LNCaP clone FGC (cell line): Measurements from ENCODE around the gene TEX55.

Experiments used
- DNase-seq: peaks from one replicate; pipeline ENCODE4 v3.0.0-alpha.2; 2011; ENCODE audit warnings: low read depth
- H3K4me3 ChIP-seq: 2 replicates; pipeline ENCODE4 v1.5.1; 2011; ENCODE audit warnings: mild to moderate bottlenecking, low read depth, low read length, control low read depth
- TF ChIP-seq, protein P1 (sequence below): IDR thresholded peaks from 2 replicates; pipeline ENCODE4 v1.5.1; 2012; ENCODE audit warnings: mild to moderate bottlenecking; ENCODE audit not compliant: control insufficient read depth, insufficient read depth; ENCODE audit errors: extremely low read depth

Gene TEX55

DNA sequence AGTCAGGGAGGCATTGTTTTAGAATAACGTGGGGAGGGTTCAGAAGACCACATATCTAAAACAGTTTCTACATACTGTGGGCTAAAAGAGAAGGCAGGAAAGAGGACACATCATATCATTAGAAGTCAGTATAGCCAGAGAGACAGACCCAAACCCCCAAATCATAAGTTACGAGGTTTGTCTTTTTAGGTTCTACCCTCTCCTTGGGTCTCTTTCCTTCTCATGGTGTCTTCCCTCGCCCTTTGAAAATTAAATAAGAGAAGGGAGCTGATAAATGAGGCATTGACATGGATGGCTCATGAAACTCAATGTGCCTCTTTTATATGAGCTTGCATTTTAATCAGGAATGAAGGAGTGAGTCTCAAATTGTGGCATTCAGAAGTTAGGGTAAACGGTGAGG, 30.8 kb downstream of the TEX55 start:
- TF ChIP-seq, protein P1, sequence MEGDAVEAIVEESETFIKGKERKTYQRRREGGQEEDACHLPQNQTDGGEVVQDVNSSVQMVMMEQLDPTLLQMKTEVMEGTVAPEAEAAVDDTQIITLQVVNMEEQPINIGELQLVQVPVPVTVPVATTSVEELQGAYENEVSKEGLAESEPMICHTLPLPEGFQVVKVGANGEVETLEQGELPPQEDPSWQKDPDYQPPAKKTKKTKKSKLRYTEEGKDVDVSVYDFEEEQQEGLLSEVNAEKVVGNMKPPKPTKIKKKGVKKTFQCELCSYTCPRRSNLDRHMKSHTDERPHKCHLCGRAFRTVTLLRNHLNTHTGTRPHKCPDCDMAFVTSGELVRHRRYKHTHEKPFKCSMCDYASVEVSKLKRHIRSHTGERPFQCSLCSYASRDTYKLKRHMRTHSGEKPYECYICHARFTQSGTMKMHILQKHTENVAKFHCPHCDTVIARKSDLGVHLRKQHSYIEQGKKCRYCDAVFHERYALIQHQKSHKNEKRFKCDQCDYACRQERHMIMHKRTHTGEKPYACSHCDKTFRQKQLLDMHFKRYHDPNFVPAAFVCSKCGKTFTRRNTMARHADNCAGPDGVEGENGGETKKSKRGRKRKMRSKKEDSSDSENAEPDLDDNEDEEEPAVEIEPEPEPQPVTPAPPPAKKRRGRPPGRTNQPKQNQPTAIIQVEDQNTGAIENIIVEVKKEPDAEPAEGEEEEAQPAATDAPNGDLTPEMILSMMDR, result no peak
- no peak for DNase-seq

DNA sequence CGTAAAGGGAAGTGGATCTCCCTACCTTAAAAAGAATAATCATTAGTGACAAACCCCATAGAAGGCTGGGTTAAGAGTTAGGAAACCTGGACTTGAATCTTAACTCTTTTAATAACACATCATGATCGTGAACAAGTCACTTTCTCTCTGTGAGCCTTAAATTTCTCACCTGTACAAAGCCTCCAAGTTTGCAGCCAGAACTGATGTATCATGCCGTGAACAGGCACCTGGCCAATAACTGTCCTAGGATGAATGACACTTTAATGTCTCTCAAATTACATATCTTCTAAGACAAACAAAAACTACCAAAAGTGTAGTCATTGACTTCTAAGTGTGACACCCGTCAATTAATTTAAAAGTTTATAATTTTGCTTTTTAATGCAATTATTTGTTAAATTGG, 31.4 kb downstream of the TEX55 start:
- TF ChIP-seq, protein P1, result no peak
- DNase-seq, result no peak
- no peak overlapping the region for H3K4me3 ChIP-seq

More for the DNA sequence above, 30.8 kb downstream of the TEX55 start:
- H3K4me3 ChIP-seq, result no peak overlapping the region

DNA sequence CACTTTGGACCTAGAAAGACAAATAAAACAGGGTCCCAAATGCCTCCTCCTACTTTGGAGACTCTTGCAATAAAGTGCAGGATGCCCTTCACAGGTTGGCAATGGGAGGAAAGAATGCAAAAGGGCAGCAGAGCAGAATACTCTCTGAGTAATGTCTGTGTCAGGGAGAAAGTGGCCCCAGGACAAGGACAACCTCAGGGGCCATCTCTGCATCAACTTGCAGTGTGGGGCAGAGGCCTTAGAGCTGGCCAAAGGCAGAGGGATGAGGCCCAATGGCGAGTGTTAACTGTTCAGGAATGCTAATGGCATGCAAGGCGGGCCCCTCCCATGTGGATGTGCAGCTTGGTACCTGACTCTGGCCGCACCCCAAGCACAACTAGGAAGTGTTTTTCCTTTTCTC, 35.8 kb downstream of the TEX55 start:
- no peak overlapping the region for H3K4me3 ChIP-seq
- no peak for DNase-seq

DNA sequence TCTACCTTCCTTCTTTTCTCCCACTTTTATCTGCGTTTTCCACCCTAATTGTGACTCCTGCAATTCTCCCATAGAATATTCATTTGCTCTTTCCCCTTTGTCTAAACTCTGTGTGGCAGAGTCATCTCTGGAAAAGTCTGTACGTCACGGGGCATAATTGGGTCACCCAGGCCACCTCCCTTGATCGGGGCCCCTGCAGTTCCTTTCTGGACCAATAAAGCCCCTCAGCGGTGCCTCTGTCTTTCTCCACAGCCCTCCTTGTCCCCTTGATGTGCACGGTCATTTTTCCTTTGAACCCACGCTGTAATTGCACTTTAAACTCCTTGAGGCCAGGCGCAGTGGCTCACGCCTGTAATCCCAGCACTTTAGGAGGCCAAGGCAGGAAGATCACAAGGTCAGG, 38.1 kb downstream of the TEX55 start:
- TF ChIP-seq, protein P1, result no peak
- no peak overlapping the region for H3K4me3 ChIP-seq
- DNase-seq, result no peak

More for the DNA sequence above, 35.8 kb downstream of the TEX55 start:
- TF ChIP-seq, protein P1, result no peak

DNA sequence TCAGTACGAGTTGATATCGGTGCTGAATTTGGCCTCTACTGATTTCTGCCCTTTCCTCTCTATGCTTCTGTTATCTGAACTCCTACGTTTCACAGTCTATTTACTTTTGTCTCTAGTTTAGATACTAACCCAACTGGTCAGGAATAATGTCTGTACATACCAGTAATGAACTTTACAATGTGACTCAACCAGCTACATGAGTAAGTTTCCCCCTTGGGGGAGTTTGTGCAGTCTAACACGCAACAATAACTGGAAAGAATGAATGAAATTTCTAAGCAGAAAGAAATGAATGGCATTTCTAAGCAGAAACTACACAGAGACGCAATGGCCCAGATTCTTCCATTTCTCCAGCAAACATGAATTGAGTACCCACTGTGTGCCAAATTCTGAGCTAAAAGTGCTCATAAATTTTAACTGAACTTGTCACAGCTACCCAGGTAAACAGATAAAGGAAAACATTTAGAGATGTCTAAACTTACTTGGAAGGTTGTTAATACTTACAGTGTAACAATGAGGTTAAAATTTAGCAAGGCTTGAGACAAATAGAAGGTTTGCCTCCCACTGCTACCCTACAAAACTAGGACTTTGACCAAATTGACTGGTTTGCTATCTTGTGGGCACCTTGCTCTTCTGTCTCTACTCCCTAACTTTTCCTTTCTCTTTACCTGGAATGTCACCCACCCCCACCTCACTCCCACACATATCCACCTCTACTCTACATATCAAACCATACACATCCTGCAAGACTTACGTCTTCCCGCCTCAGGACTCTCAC, 39.0 kb downstream of the TEX55 start:
- H3K4me3 ChIP-seq, result no peak overlapping the region
- no peak for DNase-seq
- TF ChIP-seq, protein P1, result no peak

DNA sequence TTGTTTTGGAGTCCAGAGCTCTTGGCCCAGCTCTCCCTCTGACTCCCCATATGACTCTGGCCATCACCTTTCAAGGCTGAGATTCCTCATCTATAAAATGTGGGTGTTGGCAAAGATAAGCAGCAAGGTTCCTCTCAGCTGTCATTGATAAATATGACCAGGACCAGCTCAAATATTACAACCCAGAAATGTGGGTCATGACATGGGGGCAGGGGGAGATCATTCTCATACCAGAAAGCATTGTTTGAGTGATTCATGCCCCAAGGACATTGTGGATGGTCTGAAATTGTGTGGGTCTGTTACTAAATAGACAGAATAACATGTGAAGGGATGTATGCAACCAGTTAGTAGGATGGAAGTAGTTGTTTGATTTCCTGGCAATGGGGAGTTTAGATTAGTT, 41.3 kb downstream of the TEX55 start:
- TF ChIP-seq, protein P1, result no peak
- no peak for DNase-seq
- H3K4me3 ChIP-seq, result no peak overlapping the region

DNA sequence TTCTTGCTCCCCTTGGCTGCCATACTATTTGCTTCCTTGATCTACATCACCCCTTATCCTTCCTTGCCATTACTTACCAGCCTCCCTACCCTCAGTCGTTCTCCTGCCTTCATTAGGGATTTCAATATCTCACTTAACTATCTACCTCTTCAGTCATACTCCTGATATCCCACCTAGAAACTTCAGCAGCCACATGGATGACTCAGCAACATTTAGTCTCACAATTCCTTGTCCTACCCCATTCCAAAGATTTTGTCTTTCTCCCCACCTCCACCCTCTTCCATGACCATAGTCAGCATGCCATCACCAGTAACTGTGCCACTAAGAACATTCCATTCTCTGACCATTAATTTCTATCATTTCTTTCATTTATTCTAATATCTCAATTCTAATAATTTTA, 45.8 kb downstream of the TEX55 start:
- DNase-seq, result no peak
- H3K4me3 ChIP-seq, result no peak overlapping the region
- TF ChIP-seq, protein P1, result no peak
